Ovary (tissue), 9 donors: ENCODE measurements around the gene GRID1. TPM values are rescaled to one million over a fixed set of nuclear protein-coding genes. Genes with fewer than 3 reads are reported as not detected.

Source experiments
- DNase-seq, 5 donors: peaks; one replicate each; pipeline ENCODE4 v3.0.0-alpha.2; 2019 to 2020
- H3K27ac ChIP-seq, 2 donors: fragments of 200-600 bp; one replicate each; pipeline versions ENCODE4 v1.5.1 to v1.8.0; 2019 to 2022
- H3K27me3 ChIP-seq: fragments of 200-600 bp; one replicate; pipeline ENCODE4 v1.8.0; 2022
- H3K36me3 ChIP-seq: fragments of 200-600 bp; sonication (generic); one replicate; pipeline ENCODE4 v1.5.1; 2019
- H3K4me1 ChIP-seq: one replicate; pipeline ENCODE4 v1.8.1; 2013; ENCODE audit warnings: mild to moderate bottlenecking, moderate library complexity; ENCODE audit not compliant: insufficient read depth
- H3K4me3 ChIP-seq: fragments of 200-600 bp; sonication (generic); one replicate; pipeline ENCODE4 v1.5.1; 2017
- H3K9me3 ChIP-seq, 2 donors: fragments of 200-600 bp in 1 of 2; sonication (generic) in 1 of 2; one replicate each; pipeline versions ENCODE4 v1.5.1 to v1.8.1; 2013 to 2019; ENCODE audit warnings: mild to moderate bottlenecking in 1 of 2, moderate library complexity in 1 of 2
- EP300 ChIP-seq: sonication (generic); formaldehyde crosslinking; IDR thresholded peaks from one replicate; pipeline ENCODE4 v1.6.1; 2017; ENCODE audit warnings: antibody characterized with exemption
- POLR2A ChIP-seq: fragments of 450-650 bp; IDR thresholded peaks from one replicate; pipeline ENCODE4 v1.6.1; 2017; ENCODE audit warnings: antibody characterized with exemption, mild to moderate bottlenecking, moderate library complexity
- WGBS, 3 donors: extraction: QIAGEN DNeasy Blood & Tissue Kit in 1 of 3; methylation state at CpG; one replicate each; pipeline versions ENCODE4 v1.1.5 to v1.1.7; 2013 to 2017; 5-methylcytosine and 5-hydroxymethylcytosine counted together
- intact Hi-C, 4 donors: fragments of 100-400 bp; cut with DNase I; formaldehyde crosslinking; loops; one replicate each; pipeline versions ENCODE4 v1.11.0 to v1.15.1; 2022 to 2023
- polyA plus RNA-seq, 2 donors: library from polyadenylated mRNA; stranded (reverse); fragments of 200-250 nt in 1 of 2; fragments of 350-450 nt in 1 of 2; fragmentation: Illumina TruSeq in 1 of 2; extraction: RNeasy Lipid Tissue Mini Kit (QIAGEN cat#74804) in 1 of 2; gene quantifications; one replicate each; pipeline ENCODE4 v1.2.3, GENCODE V29; 2013 to 2014
- total RNA-seq, 7 donors: library from RNA; depleted of rRNA in 2 of 7; stranded (reverse); fragments of >200 nt in 2 of 7; fragmentation: NEBNext Ultra II Directional in 3 of 7; extraction: Animal tissue kit (Norgen Biotek cat#: 25700) in 3 of 7; gene quantifications; one replicate each; pipeline versions ENCODE4 v1.1.0 to v1.2.4, GENCODE V29; 2016 to 2023
- TF ChIP-seq, protein P1 (sequence below), 3 donors: fragments of 450-650 bp in 2 of 3; fragments of 200-600 bp in 1 of 3; IDR thresholded peaks; one replicate each; pipeline versions ENCODE4 v1.5.1 to v1.8.0; 2016 to 2022; ENCODE audit warnings: antibody characterized with exemption in 3 of 3, mild to moderate bottlenecking in 1 of 3
- donor health status: DM: no; HTN: no; CAD: no; lungs with moderate emphysema.
- donor health status: DM: no; HTN: no; CAD: no.
- donor health status: Bipolar disorder and iron deficiency.
- donor health status: DM: yes; HTN: yes; CAD: no.
- donor health status: DM: no; HTN: no; CAD: no.
- donor health status: DM: yes; HTN: yes; CAD: no.

GRID1 gene
- total and polyA plus RNA-seq, 9 donors = 0.57 to 6.2 (median 1.8) TPM

- Histone ChIP-seq H3K4me3 (no peak overlapping the region), H3K27ac (no peak overlapping the region), H3K27me3 (no peaks in the 10 kb centered on the region), H3K4me1 (no peaks in the 10 kb centered on the region), H3K36me3 (no peaks in the 10 kb centered on the region), H3K9me3 (no peaks in the 10 kb centered on the region)
- 83 to 98% (median 91%) methylated on average over 3 of the region's 3 CpGs for WGBS, 3 donors
- intact Hi-C loops = no loop called here
- no peak for DNase-seq
- TF ChIP-seq POLR2A (no peak), EP300 (no peak)
- TF ChIP-seq, protein P1, sequence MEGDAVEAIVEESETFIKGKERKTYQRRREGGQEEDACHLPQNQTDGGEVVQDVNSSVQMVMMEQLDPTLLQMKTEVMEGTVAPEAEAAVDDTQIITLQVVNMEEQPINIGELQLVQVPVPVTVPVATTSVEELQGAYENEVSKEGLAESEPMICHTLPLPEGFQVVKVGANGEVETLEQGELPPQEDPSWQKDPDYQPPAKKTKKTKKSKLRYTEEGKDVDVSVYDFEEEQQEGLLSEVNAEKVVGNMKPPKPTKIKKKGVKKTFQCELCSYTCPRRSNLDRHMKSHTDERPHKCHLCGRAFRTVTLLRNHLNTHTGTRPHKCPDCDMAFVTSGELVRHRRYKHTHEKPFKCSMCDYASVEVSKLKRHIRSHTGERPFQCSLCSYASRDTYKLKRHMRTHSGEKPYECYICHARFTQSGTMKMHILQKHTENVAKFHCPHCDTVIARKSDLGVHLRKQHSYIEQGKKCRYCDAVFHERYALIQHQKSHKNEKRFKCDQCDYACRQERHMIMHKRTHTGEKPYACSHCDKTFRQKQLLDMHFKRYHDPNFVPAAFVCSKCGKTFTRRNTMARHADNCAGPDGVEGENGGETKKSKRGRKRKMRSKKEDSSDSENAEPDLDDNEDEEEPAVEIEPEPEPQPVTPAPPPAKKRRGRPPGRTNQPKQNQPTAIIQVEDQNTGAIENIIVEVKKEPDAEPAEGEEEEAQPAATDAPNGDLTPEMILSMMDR (IDR thresholded peaks at IDR 0.05) = no peak
These were observed 70.8 kb downstream of the GRID1 start for GRCh38 chr10:86295791-86296190.

GRCh38 chr10:86295351-86295750 is 71.2 kb downstream of the GRID1 start:
- Histone ChIP-seq H3K36me3 (no peaks in the 10 kb centered on the region), H3K27me3 (no peaks in the 10 kb centered on the region), H3K4me3 (no peak overlapping the region), H3K27ac (no peak overlapping the region), H3K9me3 (no peaks in the 10 kb centered on the region), H3K4me1 (no peaks in the 10 kb centered on the region)
- intact Hi-C loops = no loop called here
- 86 to 88% (median 88%) methylated on average over 14 of the region's 14 CpGs for WGBS, 3 donors
- TF ChIP-seq EP300 = no peak
- no peak for TF ChIP-seq POLR2A
- TF ChIP-seq, protein P1 (IDR thresholded peaks at IDR 0.05) = no peak
- DNase-seq = no peak

GRCh38 chr10:86294346-86295265 is 72.0 kb downstream of the GRID1 start:
- Histone ChIP-seq H3K36me3 (no peaks in the 10 kb centered on the region), H3K27ac (no peak overlapping the region), H3K9me3 (no peaks in the 10 kb centered on the region), H3K4me1 (no peaks in the 10 kb centered on the region), H3K27me3 (no peaks in the 10 kb centered on the region), H3K4me3 (no peak overlapping the region)
- TF ChIP-seq, protein P1 (IDR thresholded peaks at IDR 0.05) = no peak
- TF ChIP-seq EP300 (no peak), POLR2A (no peak)
- WGBS, 3 donors = 75 to 84% (median 83%) methylated on average over 16 of the region's 16 CpGs
- intact Hi-C loops = no loop called here
- DNase-seq = no peak

DNA sequence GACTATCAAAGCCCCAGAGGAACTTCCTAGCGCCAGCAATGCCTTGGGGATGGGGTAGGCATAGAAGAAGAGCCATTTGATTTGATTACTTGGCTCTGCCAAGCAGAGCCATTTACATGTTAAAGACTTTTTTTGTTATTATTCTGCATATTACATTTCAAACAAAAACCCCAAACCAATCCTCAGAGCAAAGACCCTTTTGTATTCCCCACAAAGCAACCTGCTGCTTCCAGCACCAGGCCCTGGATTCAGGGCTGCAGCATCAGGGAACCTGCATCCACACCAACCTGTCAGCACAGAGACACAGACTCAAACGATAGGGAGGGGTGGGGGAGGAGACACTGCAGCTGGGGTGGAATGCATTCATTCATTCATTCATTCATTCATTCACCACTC is 73.2 kb downstream of the GRID1 start:
- TF ChIP-seq, protein P1 (IDR thresholded peaks at IDR 0.05) = no peak
- TF ChIP-seq EP300 (no peak), POLR2A (no peak)
- Histone ChIP-seq H3K9me3 (no peaks in the 10 kb centered on the region), H3K36me3 (no peaks in the 10 kb centered on the region), H3K4me3 (no peak overlapping the region), H3K4me1 (no peaks in the 10 kb centered on the region), H3K27ac (no peak overlapping the region), H3K27me3 (no peaks in the 10 kb centered on the region)
- DNase-seq = no peak
- 44 to 48% (median 47%) methylated on average over 2 of the region's 2 CpGs for WGBS, 3 donors
- intact Hi-C loops = no loop called here
